Activated CD4-positive, alpha-beta T cell treated with anti-CD3 and anti-CD28 coated beads, Interleukin-2, amount 50 U/mL, for 48 hours (primary cell): ENCODE results near the gene F13A1.

Source experiments
- DNase-seq, 2 experiments: peaks; one replicate each; pipeline ENCODE4 v3.0.0-alpha.2; 2020

The F13A1 gene

GRCh38 chr6:6319952-6320811, at the start of gene F13A1:
Gene F13A1 (minus strand): TSS chr6:6320662. CDS start chr6:6318664, 1,998 bp downstream.
- DNase-seq = no peak

- no peak for DNase-seq
Measured at GRCh38 chr6:6368684-6369052, 48.2 kb upstream of the F13A1 start.

GRCh38 chr6:6368040-6368683, 47.7 kb upstream of the F13A1 start:
- no peak for DNase-seq

- no peak for DNase-seq
Measured at GRCh38 chr6:6366803-6367202, 46.3 kb upstream of the F13A1 start.

- no peak for DNase-seq
Measured at GRCh38 chr6:6365242-6365641, 44.8 kb upstream of the F13A1 start.

- DNase-seq = no peak
Measured at GRCh38 chr6:6362056-6362840, 41.8 kb upstream of the F13A1 start.

GRCh38 chr6:6357530-6357929, 37.1 kb upstream of the F13A1 start:
- no peak for DNase-seq

GRCh38 chr6:6357032-6357431, 36.6 kb upstream of the F13A1 start:
- no peak for DNase-seq

- DNase-seq = no peak
Measured at GRCh38 chr6:6352772-6353171, 32.3 kb upstream of the F13A1 start.

GRCh38 chr6:6351511-6352025, 31.1 kb upstream of the F13A1 start:
- DNase-seq = no peak

GRCh38 chr6:6350696-6351095, 30.2 kb upstream of the F13A1 start:
- no peak for DNase-seq

GRCh38 chr6:6348256-6348655, 27.8 kb upstream of the F13A1 start:
- DNase-seq = no peak

- DNase-seq = no peak
Measured at GRCh38 chr6:6346427-6347023, 26.1 kb upstream of the F13A1 start.

GRCh38 chr6:6333501-6333900, 13.0 kb upstream of the F13A1 start:
- no peak for DNase-seq

GRCh38 chr6:6332811-6333244, 12.4 kb upstream of the F13A1 start:
- DNase-seq = no peak

- no peak for DNase-seq
Measured at GRCh38 chr6:6331946-6332601, 11.6 kb upstream of the F13A1 start.

- DNase-seq = no peak
Measured at GRCh38 chr6:6331393-6331792, 10.9 kb upstream of the F13A1 start.

- DNase-seq = no peak
Measured at GRCh38 chr6:6330407-6330806, 9.9 kb upstream of the F13A1 start.

GRCh38 chr6:6328451-6328850, 8.0 kb upstream of the F13A1 start:
- no peak for DNase-seq

GRCh38 chr6:6323352-6323751, 2.9 kb upstream of the F13A1 start:
- DNase-seq = no peak

GRCh38 chr6:6320901-6321300, 439 bp upstream of the F13A1 start:
- no peak for DNase-seq
